Retinal pigment epithelial cell (primary cell): Measurements from ENCODE around the gene FBXO44.

Experiments
- DNase-seq: peaks from one replicate; pipeline ENCODE4 v3.0.0-alpha.2; 2010; ENCODE audit warnings: low read depth
- H3K4me3 ChIP-seq: 2 replicates; pipeline ENCODE4 v1.5.1; 2011; ENCODE audit warnings: mild to moderate bottlenecking, low read length, control low read depth, moderate library complexity
- CTCF ChIP-seq: conservative IDR thresholded peaks from 2 replicates; pipeline ENCODE4 v1.5.1; 2011; ENCODE audit warnings: low read depth, low read length, control low read depth, inconsistent platforms

Gene FBXO44

GRCh38 chr1:11615090-11615489, 39.6 kb upstream of the FBXO44 start:
- TF ChIP-seq CTCF = no peak
- H3K4me3 ChIP-seq = no peak overlapping the region
- DNase-seq = no peak

GRCh38 chr1:11616766-11617165, 37.9 kb upstream of the FBXO44 start:
- no peak for TF ChIP-seq CTCF
- no peak overlapping the region for H3K4me3 ChIP-seq
- no peak for DNase-seq

GRCh38 chr1:11617314-11617713, 37.4 kb upstream of the FBXO44 start:
- TF ChIP-seq CTCF = no peak
- DNase-seq = no peak

GRCh38 chr1:11617741-11618140, 36.9 kb upstream of the FBXO44 start:
- no peak for DNase-seq
- no peak for TF ChIP-seq CTCF
- no peak overlapping the region for H3K4me3 ChIP-seq

More at GRCh38 chr1:11617314-11617713, 37.4 kb upstream of the FBXO44 start:
- H3K4me3 ChIP-seq = no peak overlapping the region

- no peak for DNase-seq
- TF ChIP-seq CTCF = no peak
- H3K4me3 ChIP-seq = no peak overlapping the region
Observed at GRCh38 chr1:11620405-11620804, 34.3 kb upstream of the FBXO44 start.

- DNase-seq = no peak
- H3K4me3 ChIP-seq = no peak overlapping the region
- no peak for TF ChIP-seq CTCF
Observed at GRCh38 chr1:11620924-11621323, 33.8 kb upstream of the FBXO44 start.

GRCh38 chr1:11622398-11622797, 32.3 kb upstream of the FBXO44 start:
- no peak overlapping the region for H3K4me3 ChIP-seq
- no peak for TF ChIP-seq CTCF
- DNase-seq = no peak
